Breast epithelium (tissue), 4 donors: ENCODE measurements around the gene THSD7B. TPM values are rescaled to one million over a fixed set of nuclear protein-coding genes. Genes with fewer than 3 reads are reported as not detected.

Source experiments
- DNase-seq, 2 donors: peaks; one replicate each; pipeline ENCODE4 v3.0.0-alpha.2; 2019; ENCODE audit warnings: low spot score in 2 of 2
- H3K27ac ChIP-seq, 2 donors: fragments of 200-600 bp; sonication (generic) in 1 of 2; one replicate each; pipeline ENCODE4 v1.5.1; 2016 to 2019; ENCODE audit warnings: mild to moderate bottlenecking in 1 of 2
- H3K27me3 ChIP-seq, 2 donors: fragments of 200-600 bp; sonication (generic) in 1 of 2; one replicate each; pipeline versions ENCODE4 v1.5.1 to v1.6.0; 2017 to 2019; ENCODE audit warnings: control low read depth in 1 of 2, mild to moderate bottlenecking in 1 of 2
- H3K36me3 ChIP-seq: fragments of 200-600 bp; one replicate; pipeline ENCODE4 v1.5.1; 2019
- H3K4me1 ChIP-seq, 2 donors: fragments of 200-600 bp; sonication (generic); one replicate each; pipeline ENCODE4 v1.5.1; 2016 to 2019; ENCODE audit warnings: control low read depth in 1 of 2
- H3K4me3 ChIP-seq, 3 donors: fragments of 200-600 bp; sonication (generic); 1 replicate in 2 of 3; 2 replicates in 1 of 3; pipeline ENCODE4 v1.5.1; 2016 to 2019; ENCODE audit warnings: mild to moderate bottlenecking in 3 of 3, moderate library complexity in 2 of 3
- H3K9me3 ChIP-seq, 2 donors: fragments of 200-600 bp; sonication (generic) in 1 of 2; one replicate each; pipeline ENCODE4 v1.5.1; 2016 to 2019; ENCODE audit warnings: control low read depth in 1 of 2
- POLR2A ChIP-seq: fragments of 450-650 bp; IDR thresholded peaks from one replicate; pipeline ENCODE4 v1.6.1; 2016; ENCODE audit warnings: antibody characterized with exemption, mild to moderate bottlenecking, moderate library complexity
- POLR2AphosphoS5 ChIP-seq, 3 donors: sonication (generic); formaldehyde crosslinking; IDR thresholded peaks; one replicate each; pipeline ENCODE4 v1.6.1; 2017; ENCODE audit warnings: antibody characterized with exemption in 3 of 3
- intact Hi-C: fragments of 100-400 bp; cut with DNase I; formaldehyde crosslinking; loops from one replicate; pipeline ENCODE4 v1.15.1; 2023; ENCODE audit warnings: low total_unique reads
- total RNA-seq, 3 donors: library from RNA; depleted of rRNA; stranded (reverse); fragments of >200 nt; gene quantifications; one replicate each; pipeline ENCODE4 v1.1.0, GENCODE V29; 2016
- TF ChIP-seq, protein P1 (sequence below), 3 donors: fragments of 450-650 bp; IDR thresholded peaks; one replicate each; pipeline ENCODE4 v1.5.1; 2016 to 2017; ENCODE audit warnings: antibody characterized with exemption in 3 of 3, mild to moderate bottlenecking in 3 of 3, moderate library complexity in 3 of 3

THSD7B gene
- total RNA-seq, 3 donors from 2014 or later = 0.73 to 3.3 (median 2.1) TPM

DNA sequence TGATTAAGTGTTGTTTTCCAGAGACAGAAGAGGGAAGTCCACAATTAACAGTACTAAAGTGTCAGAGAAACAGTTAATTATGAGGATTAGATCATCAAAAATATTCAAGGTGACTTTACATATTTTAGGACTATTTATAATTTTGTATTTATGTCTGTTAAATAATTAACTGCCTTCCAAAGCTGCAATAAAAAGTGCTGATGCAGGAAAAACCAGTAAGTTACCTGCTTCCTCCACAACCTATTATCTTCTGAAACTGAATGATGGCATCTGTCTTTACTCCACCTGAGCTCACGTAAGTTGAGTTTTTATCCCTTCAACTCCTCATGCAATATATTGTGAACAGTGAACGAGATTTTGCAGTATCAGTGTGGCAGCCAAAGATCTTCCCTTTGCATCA is 570.7 kb downstream of the THSD7B start:
- intact Hi-C loops = no loop called here

DNA sequence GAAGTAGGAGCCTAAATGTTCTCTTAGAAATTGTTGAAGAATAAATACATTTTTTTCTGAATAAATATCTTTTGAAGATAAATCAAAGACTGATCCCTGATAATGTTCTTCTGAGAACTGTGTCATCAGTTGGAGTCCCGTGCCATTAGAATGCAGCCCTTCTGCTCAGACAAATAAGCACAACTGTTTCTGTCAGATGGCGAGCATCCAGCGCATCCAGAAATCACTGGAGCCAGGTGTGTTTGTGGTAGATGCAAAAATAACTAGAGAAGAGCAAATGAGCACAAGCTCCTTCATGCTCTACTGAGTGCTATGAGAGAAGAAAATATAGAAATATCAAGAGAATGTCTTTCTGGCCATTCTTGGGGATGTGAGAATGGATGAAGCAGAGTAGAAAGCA is 573.7 kb downstream of the THSD7B start:
- DNase-seq = no peak
- Histone ChIP-seq H3K27ac (no peak overlapping the region), H3K9me3 (no peaks in the 10 kb centered on the region), H3K4me3 (no peak overlapping the region), H3K4me1 (no peaks in the 10 kb centered on the region), H3K27me3 (no peaks in the 10 kb centered on the region), H3K36me3 (no peaks in the 10 kb centered on the region)
- TF ChIP-seq POLR2AphosphoS5 (IDR thresholded peaks at IDR 0.05) (no peak), POLR2A (no peak)
- TF ChIP-seq, protein P1, sequence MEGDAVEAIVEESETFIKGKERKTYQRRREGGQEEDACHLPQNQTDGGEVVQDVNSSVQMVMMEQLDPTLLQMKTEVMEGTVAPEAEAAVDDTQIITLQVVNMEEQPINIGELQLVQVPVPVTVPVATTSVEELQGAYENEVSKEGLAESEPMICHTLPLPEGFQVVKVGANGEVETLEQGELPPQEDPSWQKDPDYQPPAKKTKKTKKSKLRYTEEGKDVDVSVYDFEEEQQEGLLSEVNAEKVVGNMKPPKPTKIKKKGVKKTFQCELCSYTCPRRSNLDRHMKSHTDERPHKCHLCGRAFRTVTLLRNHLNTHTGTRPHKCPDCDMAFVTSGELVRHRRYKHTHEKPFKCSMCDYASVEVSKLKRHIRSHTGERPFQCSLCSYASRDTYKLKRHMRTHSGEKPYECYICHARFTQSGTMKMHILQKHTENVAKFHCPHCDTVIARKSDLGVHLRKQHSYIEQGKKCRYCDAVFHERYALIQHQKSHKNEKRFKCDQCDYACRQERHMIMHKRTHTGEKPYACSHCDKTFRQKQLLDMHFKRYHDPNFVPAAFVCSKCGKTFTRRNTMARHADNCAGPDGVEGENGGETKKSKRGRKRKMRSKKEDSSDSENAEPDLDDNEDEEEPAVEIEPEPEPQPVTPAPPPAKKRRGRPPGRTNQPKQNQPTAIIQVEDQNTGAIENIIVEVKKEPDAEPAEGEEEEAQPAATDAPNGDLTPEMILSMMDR (IDR thresholded peaks at IDR 0.05) = no peak
- intact Hi-C loops = no loop called here

More for the DNA sequence above, 570.7 kb downstream of the THSD7B start:
- Histone ChIP-seq H3K27ac (no peak overlapping the region), H3K4me3 (no peak overlapping the region), H3K27me3 (no peaks in the 10 kb centered on the region), H3K36me3 (no peaks in the 10 kb centered on the region), H3K9me3 (no peaks in the 10 kb centered on the region), H3K4me1 (no peaks in the 10 kb centered on the region)
- TF ChIP-seq, protein P1 (IDR thresholded peaks at IDR 0.05) = no peak
- no peak for TF ChIP-seq POLR2AphosphoS5 (IDR thresholded peaks at IDR 0.05)
- no peak for TF ChIP-seq POLR2A
- no peak for DNase-seq

DNA sequence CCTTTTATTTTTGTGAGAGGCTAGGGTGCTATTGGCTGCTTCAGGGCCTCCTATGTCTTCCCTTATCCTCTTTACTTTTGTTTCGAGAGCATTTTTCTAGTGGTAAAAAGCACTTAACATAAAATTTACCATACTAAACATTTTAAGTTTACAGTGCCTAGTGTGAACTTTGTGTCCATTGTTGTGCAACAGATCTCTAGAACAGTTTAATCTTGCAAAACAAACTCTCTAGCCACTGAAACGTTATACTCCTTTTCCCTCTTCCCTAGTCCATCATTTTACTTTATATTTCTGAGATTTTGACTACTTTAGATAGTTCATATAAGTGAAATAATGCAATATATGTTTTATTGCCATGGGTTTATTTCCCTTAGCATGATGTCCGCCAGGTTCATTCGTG is 580.6 kb downstream of the THSD7B start:
- TF ChIP-seq, protein P1 (IDR thresholded peaks at IDR 0.05) = no peak
- no peak for TF ChIP-seq POLR2A
- no peak for TF ChIP-seq POLR2AphosphoS5 (IDR thresholded peaks at IDR 0.05)
- Histone ChIP-seq H3K27ac (no peak overlapping the region), H3K4me1 (no peaks in the 10 kb centered on the region), H3K9me3 (no peaks in the 10 kb centered on the region), H3K36me3 (no peaks in the 10 kb centered on the region), H3K4me3 (no peak overlapping the region), H3K27me3 (no peaks in the 10 kb centered on the region)
- no peak for DNase-seq
- intact Hi-C loops = no loop called here

DNA sequence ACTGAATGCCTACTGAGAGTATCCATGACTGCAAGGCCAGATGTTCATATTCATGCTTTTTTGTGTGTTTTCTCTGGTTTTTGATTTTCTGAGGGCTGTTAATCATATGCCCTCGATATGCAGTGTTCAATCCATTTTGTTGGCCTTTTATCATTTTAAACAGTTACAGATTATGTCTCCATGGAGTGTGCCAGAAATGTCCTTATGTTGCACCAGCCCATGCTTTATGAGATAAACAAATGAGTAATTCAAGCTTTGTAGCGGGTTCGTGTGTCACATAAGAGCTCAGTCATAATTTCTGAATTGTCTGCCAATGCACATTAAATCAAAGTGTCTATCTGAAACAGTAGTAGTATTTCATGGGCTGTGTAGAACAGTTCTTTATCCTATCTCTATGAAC is 583.0 kb downstream of the THSD7B start:
- H3K4me1 ChIP-seq = no peaks in the 10 kb centered on the region
- no peaks in the 10 kb centered on the region for H3K27me3 ChIP-seq
- no peak for TF ChIP-seq POLR2AphosphoS5 (IDR thresholded peaks at IDR 0.05)
- TF ChIP-seq, protein P1 (IDR thresholded peaks at IDR 0.05) = no peak
- TF ChIP-seq POLR2A = no peak
- DNase-seq = no peak
- no peak overlapping the region for H3K27ac ChIP-seq
- H3K36me3 ChIP-seq = no peaks in the 10 kb centered on the region
- no peaks in the 10 kb centered on the region for H3K9me3 ChIP-seq
- intact Hi-C loops = no loop called here
- no peak overlapping the region for H3K4me3 ChIP-seq

DNA sequence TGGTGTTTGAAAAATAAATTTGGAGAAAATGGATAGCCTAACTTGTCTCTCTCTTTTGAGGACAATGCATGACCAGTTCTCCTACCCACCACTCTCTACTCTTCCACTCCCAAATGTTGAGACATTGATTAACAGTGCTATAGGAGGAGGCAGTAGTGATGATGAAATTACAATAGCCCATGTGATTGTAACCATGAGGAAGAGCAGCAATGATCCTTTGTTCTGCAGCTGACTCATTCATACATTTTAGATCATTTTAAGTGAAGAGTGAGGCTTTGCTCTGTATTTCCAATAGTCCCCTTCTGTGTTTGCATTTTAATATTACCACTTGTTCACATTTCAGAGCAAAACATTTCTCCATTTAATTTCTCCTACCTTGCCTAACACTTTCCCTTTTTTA is 592.3 kb downstream of the THSD7B start:
- Histone ChIP-seq H3K27me3 (no peaks in the 10 kb centered on the region), H3K27ac (no peak overlapping the region), H3K36me3 (no peaks in the 10 kb centered on the region), H3K4me1 (no peaks in the 10 kb centered on the region), H3K4me3 (no peak overlapping the region), H3K9me3 (peaks cover 9 to 14% of the 10 kb centered on the region in 2 donors)
- DNase-seq = no peak
- intact Hi-C loops = no loop called here
- TF ChIP-seq POLR2AphosphoS5 (IDR thresholded peaks at IDR 0.05) (no peak), POLR2A (no peak)
- TF ChIP-seq, protein P1 (IDR thresholded peaks at IDR 0.05) = no peak
